MM.1S (cell line): ENCODE results near the gene LMBR1L.

Experiments used
- DNase-seq: peaks from one replicate; pipeline ENCODE4 v3.0.0-alpha.2; 2015
- H2AFZ ChIP-seq: fragments of 300-600 bp; sonication (generic); 2 replicates; pipeline ENCODE4 v1.6.0; 2016; ENCODE audit warnings: antibody characterized with exemption, low read length
- H3F3A ChIP-seq: fragments of 300-600 bp; sonication (generic); 2 replicates; pipeline ENCODE4 v1.6.1; 2016; ENCODE audit warnings: mild to moderate bottlenecking, antibody characterized with exemption, low read length, moderate library complexity, mixed read lengths; ENCODE audit not compliant: insufficient read depth
- H3K27ac ChIP-seq: fragments of 300-600 bp; sonication (generic); 2 replicates; pipeline ENCODE4 v1.5.1; 2016; ENCODE audit warnings: mild to moderate bottlenecking, low read length
- H3K27me3 ChIP-seq: fragments of 300-600 bp; sonication (generic); replicated peaks from 2 replicates; pipeline ENCODE4 v1.6.0; 2016; ENCODE audit warnings: low read length; ENCODE audit not compliant: insufficient read depth
- H3K36me3 ChIP-seq: fragments of 300-600 bp; sonication (generic); replicated peaks from 2 replicates; pipeline ENCODE4 v1.6.1; 2016; ENCODE audit warnings: mild to moderate bottlenecking, low read length, mixed read lengths; ENCODE audit not compliant: insufficient read depth
- H3K4me1 ChIP-seq: fragments of 300-600 bp; sonication (generic); 2 replicates; pipeline ENCODE4 v1.6.1; 2016; ENCODE audit warnings: low read length, mixed read lengths
- H3K4me2 ChIP-seq: fragments of 300-600 bp; sonication (generic); 2 replicates; pipeline ENCODE4 v1.6.0; 2016; ENCODE audit warnings: low read depth, low read length
- H3K4me3 ChIP-seq: fragments of 300-600 bp; sonication (generic); 2 replicates; pipeline ENCODE4 v1.5.1; 2016; ENCODE audit warnings: low read length, mixed read lengths
- H3K79me2 ChIP-seq: fragments of 300-600 bp; sonication (generic); 2 replicates; pipeline ENCODE4 v1.6.1; 2016; ENCODE audit warnings: mixed run types, low read length, mixed read lengths
- H3K9ac ChIP-seq: fragments of 300-600 bp; sonication (generic); 2 replicates; pipeline ENCODE4 v1.6.1; 2016; ENCODE audit warnings: low read length, mixed read lengths
- H3K9me2 ChIP-seq: fragments of 300-600 bp; sonication (generic); replicated peaks from 2 replicates; pipeline ENCODE4 v1.6.1; 2016; ENCODE audit warnings: mild to moderate bottlenecking, low read length, mixed read lengths; ENCODE audit not compliant: insufficient read depth
- H3K9me3 ChIP-seq: fragments of 300-600 bp; sonication (generic); replicated peaks from 2 replicates; pipeline ENCODE4 v1.6.1; 2016; ENCODE audit warnings: mild to moderate bottlenecking, low read length, mixed read lengths; ENCODE audit not compliant: insufficient read depth
- H4K20me1 ChIP-seq: fragments of 300-600 bp; sonication (generic); 2 replicates; pipeline ENCODE4 v1.6.1; 2016; ENCODE audit warnings: mild to moderate bottlenecking, low read length, moderate library complexity, mixed read lengths; ENCODE audit not compliant: insufficient read depth
- EZH2 ChIP-seq: fragments of 300-600 bp; sonication (generic); optimal IDR thresholded peaks from 2 replicates; pipeline ENCODE3; 2017; ENCODE audit warnings: low read depth, mild to moderate bottlenecking, antibody characterized with exemption, low read length, mixed read lengths
- EZH2phosphoT487 ChIP-seq: fragments of 300-600 bp; sonication (generic); IDR thresholded peaks from 2 replicates; pipeline ENCODE4 v1.6.1; 2018; ENCODE audit warnings: antibody characterized with exemption, low read length
- TF ChIP-seq, protein P1 (sequence below): fragments of 300-600 bp; sonication (generic); IDR thresholded peaks from 2 replicates; pipeline ENCODE4 v1.5.1; 2016; ENCODE audit warnings: antibody characterized with exemption, low read length, mixed read lengths

LMBR1L gene

DNA sequence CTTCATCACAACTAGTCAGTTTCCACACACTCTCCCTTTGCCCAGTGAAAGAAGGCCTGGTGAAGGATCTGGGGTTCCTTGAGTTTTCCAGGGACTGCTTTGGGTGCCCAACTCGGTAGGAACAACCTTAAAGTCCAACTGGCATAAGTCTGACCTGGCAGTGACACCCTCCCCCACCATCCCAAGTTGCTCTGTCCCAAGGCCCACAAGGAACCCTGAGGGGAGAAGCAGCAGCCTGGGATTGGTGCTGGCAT is 51.7 kb downstream of the LMBR1L start:
- peaks cover 23% of the 10 kb centered on the region for H4K20me1 ChIP-seq
- H3K36me3 ChIP-seq: peaks cover 5% of the 10 kb centered on the region; the same call in 1 of the 2 replicates
- no peak for DNase-seq
- H3F3A ChIP-seq: no peaks in the 10 kb centered on the region
- H2AFZ ChIP-seq: no peak overlapping the region
- TF ChIP-seq EZH2phosphoT487: no peak
- TF ChIP-seq, protein P1, sequence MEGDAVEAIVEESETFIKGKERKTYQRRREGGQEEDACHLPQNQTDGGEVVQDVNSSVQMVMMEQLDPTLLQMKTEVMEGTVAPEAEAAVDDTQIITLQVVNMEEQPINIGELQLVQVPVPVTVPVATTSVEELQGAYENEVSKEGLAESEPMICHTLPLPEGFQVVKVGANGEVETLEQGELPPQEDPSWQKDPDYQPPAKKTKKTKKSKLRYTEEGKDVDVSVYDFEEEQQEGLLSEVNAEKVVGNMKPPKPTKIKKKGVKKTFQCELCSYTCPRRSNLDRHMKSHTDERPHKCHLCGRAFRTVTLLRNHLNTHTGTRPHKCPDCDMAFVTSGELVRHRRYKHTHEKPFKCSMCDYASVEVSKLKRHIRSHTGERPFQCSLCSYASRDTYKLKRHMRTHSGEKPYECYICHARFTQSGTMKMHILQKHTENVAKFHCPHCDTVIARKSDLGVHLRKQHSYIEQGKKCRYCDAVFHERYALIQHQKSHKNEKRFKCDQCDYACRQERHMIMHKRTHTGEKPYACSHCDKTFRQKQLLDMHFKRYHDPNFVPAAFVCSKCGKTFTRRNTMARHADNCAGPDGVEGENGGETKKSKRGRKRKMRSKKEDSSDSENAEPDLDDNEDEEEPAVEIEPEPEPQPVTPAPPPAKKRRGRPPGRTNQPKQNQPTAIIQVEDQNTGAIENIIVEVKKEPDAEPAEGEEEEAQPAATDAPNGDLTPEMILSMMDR: no peak
- no peak for TF ChIP-seq EZH2
- H3K4me1 ChIP-seq: peaks cover 24% of the 10 kb centered on the region
- peak overlapping the region; percentile 89 for H3K4me3 ChIP-seq
- peak overlapping the region; percentile 93 for H3K4me2 ChIP-seq
- no peak overlapping the region for H3K27ac ChIP-seq
- no peaks in the 10 kb centered on the region for H3K27me3 ChIP-seq
- H3K79me2 ChIP-seq: peaks cover 66% of the 10 kb centered on the region
- H3K9me2 ChIP-seq: no peaks in the 10 kb centered on the region
- no peaks in the 10 kb centered on the region for H3K9me3 ChIP-seq
- H3K9ac ChIP-seq: peak overlapping the region; percentile 90; the same call in 1 of the 2 replicates

DNA sequence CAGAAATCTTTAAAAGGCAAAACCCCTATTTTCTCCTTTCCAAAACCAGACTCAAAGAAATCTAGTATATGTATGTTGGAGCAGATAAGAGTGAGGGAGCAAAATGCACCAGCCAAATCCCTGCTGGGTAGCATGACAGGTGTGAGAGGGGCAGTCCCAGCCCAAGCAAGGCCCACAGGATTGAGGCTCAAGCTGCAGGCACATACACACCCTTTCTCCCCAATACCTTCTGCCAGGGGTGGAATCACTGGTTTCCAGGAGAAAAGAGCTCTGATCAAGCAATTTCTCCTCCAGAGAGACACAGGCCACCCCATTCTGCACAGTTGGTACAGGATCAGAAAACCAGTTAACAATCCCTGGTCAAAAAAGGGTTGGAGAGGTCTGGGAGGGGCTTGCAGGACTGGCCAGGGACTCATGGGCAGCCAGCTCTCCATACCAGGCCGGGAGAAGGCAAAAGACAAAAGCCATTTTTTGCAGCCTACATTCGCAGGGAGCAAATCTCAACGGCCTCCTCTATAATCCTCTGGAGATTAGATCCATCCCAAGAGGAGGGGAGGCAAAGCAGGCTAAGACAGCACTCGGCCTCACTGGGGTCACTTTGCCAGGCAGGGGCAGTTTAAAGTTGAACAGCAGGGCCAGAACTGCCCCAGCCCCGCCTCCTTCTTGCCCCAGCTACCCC is 52.1 kb downstream of the LMBR1L start:
- peak overlapping the region; percentile 93 for H3K4me2 ChIP-seq
- no peaks in the 10 kb centered on the region for H3K27me3 ChIP-seq
- peaks cover 24% of the 10 kb centered on the region for H3K4me1 ChIP-seq
- H3K9ac ChIP-seq: peak overlapping the region; percentile 90; the same call in 1 of the 2 replicates
- H3F3A ChIP-seq: no peaks in the 10 kb centered on the region
- no peak for DNase-seq
- peaks cover 6% of the 10 kb centered on the region; the same call in 1 of the 2 replicates for H3K36me3 ChIP-seq
- no peak overlapping the region for H3K27ac ChIP-seq
- no peaks in the 10 kb centered on the region for H3K9me2 ChIP-seq
- TF ChIP-seq, protein P1: no peak
- TF ChIP-seq EZH2: no peak
- no peak for TF ChIP-seq EZH2phosphoT487
- peaks cover 71% of the 10 kb centered on the region for H3K79me2 ChIP-seq
- H4K20me1 ChIP-seq: peaks cover 23% of the 10 kb centered on the region
- peak overlapping the region; percentile 89 for H3K4me3 ChIP-seq
- H2AFZ ChIP-seq: no peak overlapping the region
- H3K9me3 ChIP-seq: no peaks in the 10 kb centered on the region

DNA sequence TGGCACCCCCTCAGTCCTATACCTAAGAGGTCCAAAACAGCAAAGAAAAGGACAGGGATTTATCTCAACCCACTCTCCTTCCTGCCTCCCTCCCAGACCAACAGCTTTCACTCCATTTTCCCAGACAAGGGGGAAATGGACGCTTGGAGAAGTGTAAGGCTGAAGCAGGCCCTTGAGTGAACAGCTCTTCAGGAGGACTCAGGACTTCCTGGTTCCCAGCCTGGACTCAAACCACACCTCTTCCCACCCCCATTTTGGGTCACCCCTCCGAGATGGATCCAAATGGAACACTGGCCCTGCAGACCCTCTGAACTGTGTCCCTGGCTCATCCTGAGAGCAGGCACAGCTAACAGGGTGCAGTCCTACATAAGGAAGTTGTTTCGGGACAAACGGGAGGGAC is 52.8 kb downstream of the LMBR1L start:
- H3K4me3 ChIP-seq: peak overlapping the region; percentile 89
- H2AFZ ChIP-seq: no peak overlapping the region
- H3K79me2 ChIP-seq: peaks cover 75% of the 10 kb centered on the region
- no peak overlapping the region for H3K27ac ChIP-seq
- H4K20me1 ChIP-seq: peaks cover 23% of the 10 kb centered on the region
- TF ChIP-seq, protein P1: no peak
- TF ChIP-seq EZH2: no peak
- TF ChIP-seq EZH2phosphoT487: no peak
- H3K27me3 ChIP-seq: no peaks in the 10 kb centered on the region
- peak overlapping the region; percentile 90; the same call in 1 of the 2 replicates for H3K9ac ChIP-seq
- DNase-seq: no peak
- no peaks in the 10 kb centered on the region for H3K9me3 ChIP-seq
- no peaks in the 10 kb centered on the region for H3K9me2 ChIP-seq
- H3K4me1 ChIP-seq: peaks cover 24% of the 10 kb centered on the region
- H3K4me2 ChIP-seq: peak overlapping the region; percentile 93
- H3K36me3 ChIP-seq: peaks cover 12% of the 10 kb centered on the region; the same call in 1 of the 2 replicates
- no peaks in the 10 kb centered on the region for H3F3A ChIP-seq
